ENCODE results near the gene KLK7. TPM values are rescaled to one million over a fixed set of nuclear protein-coding genes. Genes with fewer than 3 reads are reported as not detected.

The KLK7 gene
- total RNA-seq, 6 donors from 2014 or later, result 0.30 to 1.1 TPM; not detected in 4

DNA sequence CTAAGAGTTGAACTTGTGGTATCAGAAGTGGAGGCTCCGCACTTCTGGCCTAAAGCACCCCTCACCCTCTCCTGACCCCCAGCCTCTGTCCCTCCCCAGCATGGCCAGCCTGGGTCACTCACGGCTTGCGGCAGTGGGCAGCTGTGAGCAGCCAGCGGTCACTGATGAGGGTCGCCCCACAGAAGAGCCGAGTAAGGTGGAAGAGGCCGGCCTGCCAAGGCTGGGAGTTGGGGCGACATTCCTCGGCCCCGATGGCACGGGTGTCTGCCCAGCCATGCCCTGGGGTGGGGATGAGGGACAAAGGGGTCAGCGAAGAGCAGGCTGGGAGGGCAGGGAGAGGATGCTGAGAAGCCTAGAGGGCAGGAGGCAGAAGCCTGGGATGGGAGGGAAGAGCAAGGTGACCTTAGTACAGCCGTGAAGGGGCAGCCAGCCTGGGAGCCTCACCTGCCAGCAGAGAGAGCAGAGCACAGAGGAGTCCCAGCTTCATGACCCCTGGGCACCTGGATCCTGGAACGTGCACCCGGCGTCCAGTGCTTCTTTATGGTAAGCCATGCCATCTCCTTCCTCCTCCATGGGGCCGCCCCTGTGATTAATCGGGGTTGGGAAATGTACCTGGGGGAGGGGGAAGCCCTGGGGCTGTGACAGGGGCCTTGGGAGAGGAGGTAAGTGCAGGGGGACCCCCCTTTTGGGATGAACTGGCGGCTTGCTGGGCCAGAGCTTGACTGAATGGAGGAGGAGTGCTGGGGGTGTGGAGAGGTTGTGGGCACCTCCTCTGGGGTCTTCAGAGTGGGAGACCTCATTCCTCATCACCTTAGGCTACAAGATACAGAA lies 25.6 kb upstream of the KLK7 start:
- no peak for ATAC-seq (ENCODE audit: low FRiP score in 2 of 2)

DNA sequence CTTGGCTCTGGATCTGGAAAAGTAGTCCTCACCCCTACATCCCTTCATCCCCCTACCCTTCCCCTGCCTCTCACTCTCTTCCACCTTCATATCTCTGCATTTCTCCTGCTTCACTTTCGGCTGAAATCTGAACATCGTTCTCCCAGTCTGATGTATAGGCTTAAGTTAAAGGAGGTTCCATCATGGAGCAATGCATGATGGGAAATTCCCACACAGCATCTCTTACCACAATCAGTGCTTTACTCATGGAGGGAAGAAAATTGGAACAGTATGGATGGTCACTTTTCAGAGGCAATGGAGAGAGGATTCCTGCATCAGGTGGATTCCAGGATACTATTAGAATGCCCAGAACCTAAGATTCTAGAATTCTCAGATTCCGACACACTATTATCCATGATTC lies 23.8 kb upstream of the KLK7 start:
- Histone ChIP-seq H3K27me3 (peaks cover 0 to 11% (median 2%) of the 10 kb centered on the region in 4 donors), H3K27ac (no peak overlapping the region), H3K9me3 (no peaks in the 10 kb centered on the region), H3K4me3 (no peak overlapping the region), H3K4me1 (peaks cover 0 to 4% (median 0%) of the 10 kb centered on the region in 4 donors), H3K36me3 (no peaks in the 10 kb centered on the region)
- TF ChIP-seq POLR2AphosphoS5 (IDR thresholded peaks at IDR 0.05), result no peak
- no peak for TF ChIP-seq CTCF (IDR thresholded peaks at IDR 0.05)
- TF ChIP-seq EP300 (IDR thresholded peaks at IDR 0.05), result no peak
- TF ChIP-seq POLR2A (IDR thresholded peaks at IDR 0.05), result no peak
- DNase-seq (no peak), ATAC-seq (ENCODE audit: low FRiP score in 2 of 2) (no peak)
- WGBS, 2 donors, result 80 to 86% methylated on average over 3 of the region's 3 CpGs

More for the DNA sequence above, 25.6 kb upstream of the KLK7 start:
- H3K27me3 ChIP-seq, result peaks cover 0 to 6% (median 0%) of the 10 kb centered on the region in 4 donors
- no peaks in the 10 kb centered on the region for H3K4me1 ChIP-seq
- DNase-seq, result no peak
- WGBS, 2 donors, result 60 to 66% methylated on average over 16 to 19 of the region's 19 CpGs
- H3K36me3 ChIP-seq, result no peaks in the 10 kb centered on the region
- H3K4me3 ChIP-seq, result no peak overlapping the region
- H3K27ac ChIP-seq, result no peak overlapping the region
- TF ChIP-seq POLR2A (IDR thresholded peaks at IDR 0.05), result no peak
- no peak for TF ChIP-seq POLR2AphosphoS5 (IDR thresholded peaks at IDR 0.05)
- no peak for TF ChIP-seq EP300 (IDR thresholded peaks at IDR 0.05)
- TF ChIP-seq CTCF (IDR thresholded peaks at IDR 0.05), result no peak
- no peaks in the 10 kb centered on the region for H3K9me3 ChIP-seq

DNA sequence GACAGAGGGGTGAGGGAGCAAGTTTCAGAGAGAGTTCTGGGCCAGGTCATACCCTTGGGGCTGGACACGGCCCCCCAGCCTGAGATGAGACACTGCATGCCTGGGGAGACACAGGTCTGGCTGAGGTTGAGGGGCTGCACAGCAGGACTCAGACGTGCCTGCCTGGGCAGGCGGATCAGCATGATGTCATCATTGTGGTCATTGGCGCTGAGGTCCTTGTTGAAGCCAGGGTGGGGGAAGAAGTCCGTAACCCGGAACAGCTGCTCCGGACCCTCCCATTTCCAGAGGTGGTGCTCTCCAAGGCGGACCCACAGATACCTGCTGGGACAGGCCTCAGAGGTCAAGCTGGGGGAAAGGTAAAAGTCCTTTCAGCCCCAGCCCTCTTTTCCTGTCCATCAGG lies 22.7 kb upstream of the KLK7 start:
- no peak for TF ChIP-seq POLR2AphosphoS5 (IDR thresholded peaks at IDR 0.05)
- no peak for TF ChIP-seq EP300 (IDR thresholded peaks at IDR 0.05)
- no peak for TF ChIP-seq CTCF (IDR thresholded peaks at IDR 0.05)
- TF ChIP-seq POLR2A (IDR thresholded peaks at IDR 0.05), result no peak
- WGBS, 2 donors, result 51 to 63% methylated on average over 8 of the region's 8 CpGs
- peaks cover 0 to 6% (median 0%) of the 10 kb centered on the region in 4 donors for H3K4me1 ChIP-seq
- ATAC-seq (ENCODE audit: low FRiP score in 2 of 2), result no peak
- DNase-seq, result no peak
- peaks cover 0 to 21% (median 3%) of the 10 kb centered on the region in 4 donors for H3K27me3 ChIP-seq
- H3K4me3 ChIP-seq, result no peak overlapping the region
- no peaks in the 10 kb centered on the region for H3K36me3 ChIP-seq
- no peak overlapping the region for H3K27ac ChIP-seq
- no peaks in the 10 kb centered on the region for H3K9me3 ChIP-seq

- TF ChIP-seq POLR2AphosphoS5 (IDR thresholded peaks at IDR 0.05) (no peak), EP300 (IDR thresholded peaks at IDR 0.05) (no peak), POLR2A (IDR thresholded peaks at IDR 0.05) (no peak), CTCF (IDR thresholded peaks at IDR 0.05) (no peak)
- H3K27me3 ChIP-seq, result peaks cover 0 to 21% (median 3%) of the 10 kb centered on the region in 4 donors
- H3K27ac ChIP-seq, result no peak overlapping the region
- no peak for ATAC-seq (ENCODE audit: low FRiP score in 2 of 2)
- H3K9me3 ChIP-seq, result no peaks in the 10 kb centered on the region
- H3K4me1 ChIP-seq, result peaks cover 0 to 6% (median 0%) of the 10 kb centered on the region in 4 donors
- DNase-seq, result no peak
- 87 to 94% methylated on average over 1 of the region's 1 CpG for WGBS, 2 donors
- H3K36me3 ChIP-seq, result no peaks in the 10 kb centered on the region
- no peak overlapping the region for H3K4me3 ChIP-seq
Observed at GRCh38 chr19:51005248-51005647, 21.5 kb upstream of the KLK7 start.
